Keratinocyte (primary cell): Measurements from ENCODE around the gene RBMXL3. TPM values are rescaled to one million over a fixed set of nuclear protein-coding genes. Genes with fewer than 3 reads are reported as not detected.

Experiments
- DNase-seq: peaks from one replicate; pipeline ENCODE4 v3.0.0-alpha.2; 2011; ENCODE audit warnings: low read depth, missing footprints, low spot score
- FAIRE-seq: peaks from 2 replicates; lab custom pipeline; 2011; peaks lifted over from hg19 to GRCh38; lab: Jason Lieb, UNC
- H2AFZ ChIP-seq: 2 replicates; pipeline ENCODE4 v1.6.0; 2012; ENCODE audit warnings: low read length, control low read depth, inconsistent platforms; ENCODE audit not compliant: control insufficient read depth
- H3K27ac ChIP-seq: 2 replicates; pipeline ENCODE4 v1.5.1; 2011; ENCODE audit warnings: low read length; ENCODE audit not compliant: control insufficient read depth, insufficient read depth
- H3K27me3 ChIP-seq: 3 replicates; pipeline ENCODE4 v1.6.0; 2011; ENCODE audit warnings: low read length; ENCODE audit not compliant: control insufficient read depth, insufficient read depth; ENCODE audit errors: extremely low read depth
- H3K36me3 ChIP-seq, 2 experiments: 2 replicates in 1 of 2; 3 replicates in 1 of 2; pipeline ENCODE4 v1.5.1; 2011; ENCODE audit warnings: low read length in 2 of 2, mild to moderate bottlenecking in 1 of 2; ENCODE audit not compliant: control insufficient read depth in 2 of 2, insufficient read depth in 2 of 2; ENCODE audit errors: extremely low read depth in 1 of 2
- H3K4me1 ChIP-seq: 3 replicates; pipeline ENCODE4 v1.5.1; 2011; ENCODE audit warnings: low read length; ENCODE audit not compliant: control insufficient read depth, insufficient read depth; ENCODE audit errors: extremely low read depth
- H3K4me2 ChIP-seq: 3 replicates; pipeline ENCODE4 v1.6.0; 2011; ENCODE audit warnings: low read depth, low read length; ENCODE audit not compliant: control insufficient read depth, insufficient read depth; ENCODE audit errors: extremely low read depth
- H3K4me3 ChIP-seq, 3 experiments: fragments of 200-600 bp in 1 of 3; sonication (generic) in 1 of 3; 2 replicates in 2 of 3; 3 replicates in 1 of 3; pipeline ENCODE4 v1.5.1; 2011 to 2016; ENCODE audit warnings: low read length in 3 of 3, mild to moderate bottlenecking in 3 of 3, control low read depth in 2 of 3, inconsistent platforms in 1 of 3, low read depth in 1 of 3, mixed read lengths in 1 of 3, mixed run types in 1 of 3, moderate library complexity in 1 of 3; ENCODE audit not compliant: control insufficient read depth in 2 of 3, insufficient read depth in 2 of 3; ENCODE audit errors: extremely low read depth in 1 of 3
- H3K79me2 ChIP-seq: 2 replicates; pipeline ENCODE4 v1.6.0; 2012; ENCODE audit warnings: low read length; ENCODE audit not compliant: control insufficient read depth, insufficient read depth
- H3K9ac ChIP-seq: 3 replicates; pipeline ENCODE4 v1.6.0; 2011; ENCODE audit warnings: low read length; ENCODE audit not compliant: control insufficient read depth, insufficient read depth; ENCODE audit errors: extremely low read depth
- H3K9me1 ChIP-seq: 3 replicates; pipeline ENCODE4 v1.6.0; 2011; ENCODE audit warnings: low read length; ENCODE audit not compliant: control insufficient read depth, insufficient read depth; ENCODE audit errors: extremely low read depth
- H3K9me3 ChIP-seq: 2 replicates; pipeline ENCODE4 v1.5.1; 2012; ENCODE audit warnings: low read depth, low read length; ENCODE audit not compliant: control insufficient read depth
- H4K20me1 ChIP-seq: 3 replicates; pipeline ENCODE4 v1.6.0; 2011; ENCODE audit warnings: low read length; ENCODE audit not compliant: control insufficient read depth, insufficient read depth; ENCODE audit errors: extremely low read depth
- EZH2 ChIP-seq: IDR thresholded peaks from one replicate; pipeline ENCODE4 v1.6.1; 2012; ENCODE audit warnings: inconsistent platforms, mild to moderate bottlenecking, low read length, moderate library complexity
- dilution Hi-C: fragments of 300-500 bp; cut with MboI; formaldehyde crosslinking; loops from one replicate; pipeline ENCODE4 v1.7.0; 2020; ENCODE audit warnings: low sequenced_read_pairs; ENCODE audit not compliant: extremely low pct_ligation_motif_present
- polyA plus RNA-seq, 5 experiments: library from polyadenylated mRNA; depleted of rRNA in 3 of 5; stranded (reverse) in 3 of 5; stranded (forward) in 1 of 5; unstranded in 1 of 5; fragments of >200 nt; gene quantifications; 1 replicate in 1 of 5; 2 replicates in 3 of 5; 3 replicates in 1 of 5; pipeline versions ENCODE4 v1.2.1 to v1.2.3, GENCODE V29; 2011 to 2012; ENCODE audit warnings: missing spikeins in 2 of 5, low read depth in 1 of 5, low replicate concordance in 1 of 5
- TF ChIP-seq, protein P1 (sequence below), 3 experiments: IDR thresholded peaks in 1 of 3; conservative IDR thresholded peaks in 1 of 3; optimal IDR thresholded peaks in 1 of 3; 2 replicates in 2 of 3; 3 replicates in 1 of 3; pipeline versions ENCODE3 to v1.5.1; 2011; ENCODE audit warnings: low read length in 3 of 3, mild to moderate bottlenecking in 3 of 3, moderate library complexity in 2 of 3, control low read depth in 1 of 3, inconsistent platforms in 1 of 3; ENCODE audit not compliant: insufficient read depth in 2 of 3; ENCODE audit errors: extremely low read depth in 1 of 3

Gene RBMXL3
- polyA plus RNA-seq, 1 donor (not counting 4 experiments of a cell fraction or from before 2014, with no cell fraction given), result not detected

DNA sequence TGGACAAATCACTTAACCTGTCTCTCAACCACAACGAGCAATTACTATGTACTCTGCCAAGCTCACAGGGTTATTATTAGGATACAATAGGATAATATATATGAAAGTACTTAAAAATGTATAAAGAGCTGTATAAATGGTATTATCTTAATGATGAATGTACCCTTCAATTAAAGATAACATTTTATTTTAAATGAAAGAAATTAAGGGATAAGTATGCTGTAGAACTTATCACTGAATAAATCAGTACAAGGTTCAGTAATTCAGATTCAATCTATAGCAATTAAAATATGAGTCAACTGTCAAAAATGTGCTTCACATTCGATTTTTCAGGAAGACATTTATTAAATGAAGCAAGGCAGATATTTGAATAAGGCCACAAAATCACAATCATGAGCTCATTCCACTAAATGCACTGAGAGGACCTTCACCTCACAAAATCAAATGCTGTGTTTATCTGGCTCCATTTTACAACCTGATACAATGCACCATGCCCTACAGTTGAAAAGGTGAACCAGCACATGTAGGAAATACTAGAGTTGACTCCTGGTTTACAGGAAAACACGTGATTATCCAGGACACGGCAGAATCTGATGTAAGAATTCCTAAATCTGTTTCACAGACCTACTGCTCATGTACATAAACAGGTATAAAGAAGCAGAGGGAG, 40.3 kb downstream of the RBMXL3 start:
- Histone ChIP-seq H3K36me3 (no peaks in the 10 kb centered on the region), H3K27me3 (peaks cover 21% of the 10 kb centered on the region), H3K9ac (no peak overlapping the region), H3K4me1 (no peaks in the 10 kb centered on the region), H4K20me1 (no peaks in the 10 kb centered on the region), H3K79me2 (no peaks in the 10 kb centered on the region), H3K4me3 (no peak overlapping the region), H3K9me1 (no peaks in the 10 kb centered on the region), H3K27ac (no peak overlapping the region), H3K4me2 (no peak overlapping the region), H2AFZ (no peak overlapping the region), H3K9me3 (no peaks in the 10 kb centered on the region)
- DNase-seq (no peak), FAIRE-seq (no peak)
- dilution Hi-C loops, result no loop called here
- no peak for TF ChIP-seq EZH2
- TF ChIP-seq, protein P1, sequence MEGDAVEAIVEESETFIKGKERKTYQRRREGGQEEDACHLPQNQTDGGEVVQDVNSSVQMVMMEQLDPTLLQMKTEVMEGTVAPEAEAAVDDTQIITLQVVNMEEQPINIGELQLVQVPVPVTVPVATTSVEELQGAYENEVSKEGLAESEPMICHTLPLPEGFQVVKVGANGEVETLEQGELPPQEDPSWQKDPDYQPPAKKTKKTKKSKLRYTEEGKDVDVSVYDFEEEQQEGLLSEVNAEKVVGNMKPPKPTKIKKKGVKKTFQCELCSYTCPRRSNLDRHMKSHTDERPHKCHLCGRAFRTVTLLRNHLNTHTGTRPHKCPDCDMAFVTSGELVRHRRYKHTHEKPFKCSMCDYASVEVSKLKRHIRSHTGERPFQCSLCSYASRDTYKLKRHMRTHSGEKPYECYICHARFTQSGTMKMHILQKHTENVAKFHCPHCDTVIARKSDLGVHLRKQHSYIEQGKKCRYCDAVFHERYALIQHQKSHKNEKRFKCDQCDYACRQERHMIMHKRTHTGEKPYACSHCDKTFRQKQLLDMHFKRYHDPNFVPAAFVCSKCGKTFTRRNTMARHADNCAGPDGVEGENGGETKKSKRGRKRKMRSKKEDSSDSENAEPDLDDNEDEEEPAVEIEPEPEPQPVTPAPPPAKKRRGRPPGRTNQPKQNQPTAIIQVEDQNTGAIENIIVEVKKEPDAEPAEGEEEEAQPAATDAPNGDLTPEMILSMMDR (optimal IDR thresholded peaks at IDR 0.05 in 1 of 3, IDR thresholded peaks at IDR 0.05 in 1 of 3, conservative IDR thresholded peaks at IDR 0.05 in 1 of 3; ENCODE audit: extremely low read depth in 1 of 3, insufficient read depth in 2 of 3, low read length in 3 of 3), result no peak

DNA sequence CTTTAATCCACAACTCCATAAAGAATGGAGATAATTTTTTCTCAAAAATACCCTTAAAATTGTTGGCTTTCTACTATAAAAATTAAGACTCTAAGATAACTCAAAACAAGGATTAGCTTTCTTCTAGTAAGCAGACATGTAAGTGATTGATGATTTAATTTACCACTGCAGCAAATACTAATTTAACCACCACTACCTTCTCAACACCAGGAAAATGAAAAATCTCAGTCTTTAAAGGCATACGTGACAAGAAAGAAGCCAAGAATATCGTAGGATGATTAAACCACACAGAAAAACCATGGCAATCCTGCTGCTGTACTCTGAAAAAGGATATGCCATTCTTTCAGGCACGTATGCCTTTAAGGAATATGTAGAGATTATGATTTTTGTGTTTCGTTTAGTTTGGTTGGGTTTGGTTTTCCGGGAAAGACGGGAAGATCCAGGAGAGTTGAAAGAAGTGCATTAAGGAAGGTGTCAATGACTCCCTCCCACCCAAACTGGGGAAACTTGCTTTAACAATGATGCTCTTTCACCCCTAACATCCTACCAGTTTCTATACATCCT, 43.8 kb downstream of the RBMXL3 start:
- DNase-seq (no peak), FAIRE-seq (no peak)
- H3K9me1 ChIP-seq, result no peaks in the 10 kb centered on the region
- no peaks in the 10 kb centered on the region for H3K36me3 ChIP-seq
- H3K27ac ChIP-seq, result no peak overlapping the region
- H3K4me2 ChIP-seq, result no peak overlapping the region
- H3K4me1 ChIP-seq, result no peaks in the 10 kb centered on the region
- TF ChIP-seq, protein P1 (optimal IDR thresholded peaks at IDR 0.05 in 1 of 3, IDR thresholded peaks at IDR 0.05 in 1 of 3, conservative IDR thresholded peaks at IDR 0.05 in 1 of 3; ENCODE audit: extremely low read depth in 1 of 3, insufficient read depth in 2 of 3, low read length in 3 of 3), result no peak
- no peak for TF ChIP-seq EZH2
- no peaks in the 10 kb centered on the region for H4K20me1 ChIP-seq
- no peaks in the 10 kb centered on the region for H3K9me3 ChIP-seq
- dilution Hi-C loops, result no loop called here
- H2AFZ ChIP-seq, result no peak overlapping the region
- H3K27me3 ChIP-seq, result peaks cover 24% of the 10 kb centered on the region
- H3K4me3 ChIP-seq, result no peak overlapping the region
- H3K79me2 ChIP-seq, result no peaks in the 10 kb centered on the region
- no peak overlapping the region for H3K9ac ChIP-seq
